GM20000 (cell line): ENCODE data around the gene ALB.

ENCODE experiments used
- DNase-seq: peaks from one replicate; pipeline ENCODE4 v3.0.0; 2012; ENCODE audit warnings: low spot score
- TF ChIP-seq, protein P1 (sequence below): IDR thresholded peaks from 2 replicates; pipeline ENCODE4 v1.5.1; 2012; ENCODE audit warnings: mild to moderate bottlenecking, control low read depth; ENCODE audit errors: extremely low read depth, missing control alignments

ALB gene

GRCh38 chr4:73433140-73433539, 29.1 kb downstream of the ALB start:
- TF ChIP-seq, protein P1, sequence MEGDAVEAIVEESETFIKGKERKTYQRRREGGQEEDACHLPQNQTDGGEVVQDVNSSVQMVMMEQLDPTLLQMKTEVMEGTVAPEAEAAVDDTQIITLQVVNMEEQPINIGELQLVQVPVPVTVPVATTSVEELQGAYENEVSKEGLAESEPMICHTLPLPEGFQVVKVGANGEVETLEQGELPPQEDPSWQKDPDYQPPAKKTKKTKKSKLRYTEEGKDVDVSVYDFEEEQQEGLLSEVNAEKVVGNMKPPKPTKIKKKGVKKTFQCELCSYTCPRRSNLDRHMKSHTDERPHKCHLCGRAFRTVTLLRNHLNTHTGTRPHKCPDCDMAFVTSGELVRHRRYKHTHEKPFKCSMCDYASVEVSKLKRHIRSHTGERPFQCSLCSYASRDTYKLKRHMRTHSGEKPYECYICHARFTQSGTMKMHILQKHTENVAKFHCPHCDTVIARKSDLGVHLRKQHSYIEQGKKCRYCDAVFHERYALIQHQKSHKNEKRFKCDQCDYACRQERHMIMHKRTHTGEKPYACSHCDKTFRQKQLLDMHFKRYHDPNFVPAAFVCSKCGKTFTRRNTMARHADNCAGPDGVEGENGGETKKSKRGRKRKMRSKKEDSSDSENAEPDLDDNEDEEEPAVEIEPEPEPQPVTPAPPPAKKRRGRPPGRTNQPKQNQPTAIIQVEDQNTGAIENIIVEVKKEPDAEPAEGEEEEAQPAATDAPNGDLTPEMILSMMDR, result no peak
- no peak for DNase-seq

DNA sequence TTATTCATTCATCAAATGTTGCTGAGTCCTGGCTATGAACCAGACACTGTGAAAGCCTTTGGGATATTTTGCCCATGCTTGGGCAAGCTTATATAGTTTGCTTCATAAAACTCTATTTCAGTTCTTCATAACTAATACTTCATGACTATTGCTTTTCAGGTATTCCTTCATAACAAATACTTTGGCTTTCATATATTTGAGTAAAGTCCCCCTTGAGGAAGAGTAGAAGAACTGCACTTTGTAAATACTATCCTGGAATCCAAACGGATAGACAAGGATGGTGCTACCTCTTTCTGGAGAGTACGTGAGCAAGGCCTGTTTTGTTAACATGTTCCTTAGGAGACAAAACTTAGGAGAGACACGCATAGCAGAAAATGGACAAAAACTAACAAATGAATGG, 30.2 kb downstream of the ALB start:
- peak; percentile 15 for DNase-seq
- TF ChIP-seq, protein P1, result peak; percentile 32

DNA sequence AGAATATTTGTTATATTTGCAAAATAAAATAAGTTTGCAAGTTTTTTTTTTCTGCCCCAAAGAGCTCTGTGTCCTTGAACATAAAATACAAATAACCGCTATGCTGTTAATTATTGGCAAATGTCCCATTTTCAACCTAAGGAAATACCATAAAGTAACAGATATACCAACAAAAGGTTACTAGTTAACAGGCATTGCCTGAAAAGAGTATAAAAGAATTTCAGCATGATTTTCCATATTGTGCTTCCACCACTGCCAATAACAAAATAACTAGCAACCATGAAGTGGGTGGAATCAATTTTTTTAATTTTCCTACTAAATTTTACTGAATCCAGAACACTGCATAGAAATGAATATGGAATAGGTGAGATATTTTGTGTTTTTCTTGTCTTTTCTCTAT, 31.9 kb downstream of the ALB start, which contains the start of gene AFP:
Gene AFP (plus strand): TSS at position 238 of the 400 bp plus-strand sequence. CDS start 42 bp downstream, at position 280.
- DNase-seq, result no peak
- TF ChIP-seq, protein P1, result no peak

DNA sequence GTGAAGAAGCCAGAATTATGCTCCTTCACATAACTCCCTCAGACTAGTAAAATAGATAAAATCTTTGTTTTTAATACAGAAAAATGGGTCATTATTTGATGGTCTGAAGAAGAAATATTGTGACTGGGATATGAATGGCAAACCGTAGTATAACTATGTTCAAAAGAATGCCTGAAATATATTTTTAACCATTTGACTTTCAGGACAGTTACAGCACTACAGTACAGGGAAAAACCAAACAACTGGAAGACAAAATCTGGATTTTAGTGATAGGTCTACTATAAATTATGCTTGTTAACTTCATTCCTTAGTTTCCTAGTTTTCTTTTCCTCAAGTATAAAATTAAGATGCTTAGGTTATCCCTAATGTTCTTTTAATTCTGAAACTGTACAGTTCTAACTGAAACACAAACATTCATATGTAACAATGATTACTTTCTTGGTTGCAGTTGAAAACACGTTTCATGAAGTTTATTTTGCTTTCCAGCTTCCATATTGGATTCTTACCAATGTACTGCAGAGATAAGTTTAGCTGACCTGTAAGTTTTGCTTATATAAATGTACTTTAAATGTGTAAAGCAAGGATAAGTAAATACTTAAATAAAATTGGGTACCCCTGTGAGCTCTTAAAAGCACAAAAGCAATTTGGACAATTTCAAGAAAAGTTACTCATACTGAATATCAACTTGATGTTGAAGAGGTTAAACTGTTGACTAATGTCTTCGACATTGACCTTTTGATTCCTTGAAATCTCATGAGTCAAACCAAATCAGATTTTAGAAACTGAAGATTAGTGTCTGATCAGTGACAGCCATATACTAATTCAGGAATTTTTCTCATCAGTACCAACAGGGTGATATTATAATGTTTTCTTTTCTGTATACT, 32.8 kb downstream of the ALB start:
- no peak for DNase-seq
- TF ChIP-seq, protein P1, result no peak

GRCh38 chr4:73437558-73437956, 33.5 kb downstream of the ALB start:
- TF ChIP-seq, protein P1, result no peak
- no peak for DNase-seq

- TF ChIP-seq, protein P1, result no peak
- no peak for DNase-seq
These were observed 34.0 kb downstream of the ALB start for GRCh38 chr4:73438048-73438447.

GRCh38 chr4:73438582-73439215, 34.6 kb downstream of the ALB start:
- TF ChIP-seq, protein P1, result no peak
- no peak for DNase-seq
